Mucosa of stomach (tissue), 1 donor: ENCODE measurements around the gene TRIM8.
A peak's percentile ranks its signal among the peaks of the same experiment; 100 is the strongest.

Experiments used
- H3K27me3 ChIP-seq: one replicate; pipeline ENCODE4 v1.7.0; 2013; ENCODE audit warnings: mild to moderate bottlenecking, low read length; ENCODE audit not compliant: control insufficient read depth, insufficient read depth
- H3K36me3 ChIP-seq: one replicate; pipeline ENCODE4 v1.7.0; 2013; ENCODE audit warnings: low read length; ENCODE audit not compliant: control insufficient read depth, insufficient read depth
- H3K4me1 ChIP-seq: one replicate; pipeline ENCODE4 v1.7.0; 2013; ENCODE audit warnings: mild to moderate bottlenecking, low read length; ENCODE audit not compliant: control insufficient read depth, insufficient read depth
- H3K4me3 ChIP-seq: one replicate; pipeline ENCODE4 v1.7.0; 2013; ENCODE audit warnings: low read length
- H3K9ac ChIP-seq: one replicate; pipeline ENCODE4 v1.7.0; 2013; ENCODE audit warnings: mild to moderate bottlenecking, low read length, moderate library complexity
- H3K9me3 ChIP-seq: one replicate; pipeline ENCODE4 v1.7.0; 2013; ENCODE audit warnings: mild to moderate bottlenecking, low read length, moderate library complexity; ENCODE audit not compliant: control insufficient read depth
- donor health status: Pancreatic carcinoma.

Gene TRIM8

GRCh38 chr10:102619281-102619981 lies 24.8 kb upstream of the TRIM8 start:
- no peak overlapping the region for H3K4me3 ChIP-seq
- H3K27me3 ChIP-seq: no peaks in the 10 kb centered on the region
- no peaks in the 10 kb centered on the region for H3K9me3 ChIP-seq
- H3K4me1 ChIP-seq: peaks cover 29% of the 10 kb centered on the region
- H3K36me3 ChIP-seq: peaks cover 14% of the 10 kb centered on the region
- H3K9ac ChIP-seq: no peak overlapping the region

GRCh38 chr10:102620138-102620590 lies 24.1 kb upstream of the TRIM8 start:
- Histone ChIP-seq H3K27me3 (no peaks in the 10 kb centered on the region), H3K4me1 (peaks cover 37% of the 10 kb centered on the region), H3K9me3 (no peaks in the 10 kb centered on the region), H3K4me3 (no peak overlapping the region), H3K9ac (no peak overlapping the region), H3K36me3 (peaks cover 14% of the 10 kb centered on the region)

- H3K9ac ChIP-seq: no peak overlapping the region
- H3K4me1 ChIP-seq: peaks cover 36% of the 10 kb centered on the region
- no peaks in the 10 kb centered on the region for H3K27me3 ChIP-seq
- peaks cover 14% of the 10 kb centered on the region for H3K36me3 ChIP-seq
- no peaks in the 10 kb centered on the region for H3K9me3 ChIP-seq
- no peak overlapping the region for H3K4me3 ChIP-seq
These were observed 23.5 kb upstream of the TRIM8 start for GRCh38 chr10:102620591-102621442.

GRCh38 chr10:102621443-102622325 lies 22.6 kb upstream of the TRIM8 start:
- H3K9ac ChIP-seq: no peak overlapping the region
- H3K4me1 ChIP-seq: peaks cover 33% of the 10 kb centered on the region
- H3K4me3 ChIP-seq: no peak overlapping the region
- peaks cover 12% of the 10 kb centered on the region for H3K36me3 ChIP-seq
- no peaks in the 10 kb centered on the region for H3K27me3 ChIP-seq
- no peaks in the 10 kb centered on the region for H3K9me3 ChIP-seq

GRCh38 chr10:102624094-102624493 lies 20.2 kb upstream of the TRIM8 start:
- no peak overlapping the region for H3K9ac ChIP-seq
- no peak overlapping the region for H3K4me3 ChIP-seq
- H3K4me1 ChIP-seq: peaks cover 47% of the 10 kb centered on the region
- no peaks in the 10 kb centered on the region for H3K27me3 ChIP-seq
- H3K36me3 ChIP-seq: no peaks in the 10 kb centered on the region
- no peaks in the 10 kb centered on the region for H3K9me3 ChIP-seq

GRCh38 chr10:102624751-102625645 lies 19.3 kb upstream of the TRIM8 start:
- Histone ChIP-seq H3K36me3 (no peaks in the 10 kb centered on the region), H3K27me3 (no peaks in the 10 kb centered on the region), H3K9me3 (no peaks in the 10 kb centered on the region), H3K9ac (no peak overlapping the region), H3K4me3 (no peak overlapping the region), H3K4me1 (peaks cover 38% of the 10 kb centered on the region)

GRCh38 chr10:102626026-102626685 lies 18.1 kb upstream of the TRIM8 start:
- H3K9ac ChIP-seq: no peak overlapping the region
- H3K27me3 ChIP-seq: no peaks in the 10 kb centered on the region
- no peaks in the 10 kb centered on the region for H3K9me3 ChIP-seq
- H3K4me1 ChIP-seq: peaks cover 29% of the 10 kb centered on the region
- H3K4me3 ChIP-seq: no peak overlapping the region
- H3K36me3 ChIP-seq: no peaks in the 10 kb centered on the region

GRCh38 chr10:102627291-102627735 lies 17.0 kb upstream of the TRIM8 start:
- Histone ChIP-seq H3K36me3 (no peaks in the 10 kb centered on the region), H3K9me3 (no peaks in the 10 kb centered on the region), H3K4me3 (no peak overlapping the region), H3K4me1 (peaks cover 31% of the 10 kb centered on the region), H3K27me3 (no peaks in the 10 kb centered on the region), H3K9ac (peak overlapping the region; percentile 25)

GRCh38 chr10:102627736-102628293 lies 16.5 kb upstream of the TRIM8 start:
- Histone ChIP-seq H3K27me3 (no peaks in the 10 kb centered on the region), H3K4me1 (peaks cover 36% of the 10 kb centered on the region), H3K9ac (peak overlapping the region; percentile 25), H3K9me3 (no peaks in the 10 kb centered on the region), H3K36me3 (no peaks in the 10 kb centered on the region), H3K4me3 (no peak overlapping the region)

GRCh38 chr10:102628451-102628911 lies 15.8 kb upstream of the TRIM8 start:
- no peak overlapping the region for H3K4me3 ChIP-seq
- H3K9me3 ChIP-seq: no peaks in the 10 kb centered on the region
- no peaks in the 10 kb centered on the region for H3K36me3 ChIP-seq
- H3K4me1 ChIP-seq: peaks cover 41% of the 10 kb centered on the region
- no peaks in the 10 kb centered on the region for H3K27me3 ChIP-seq
- no peak overlapping the region for H3K9ac ChIP-seq
